Lower lobe of right lung (tissue), 2 donors: ENCODE results near the gene MAGI2. TPM values are rescaled to one million over a fixed set of nuclear protein-coding genes. Genes with fewer than 3 reads are reported as not detected.

Source experiments
- ATAC-seq, 2 donors: fragments of 200-7000 bp; cut with Tn5 transposase; one replicate each; pipeline ENCODE4 v1.9.1; 2020 to 2022; ENCODE audit warnings: mild to moderate bottlenecking in 2 of 2, moderate library complexity in 2 of 2
- DNase-seq: peaks from one replicate; pipeline ENCODE4 v3.0.0-alpha.2; 2020
- H3K27ac ChIP-seq: fragments of 200-600 bp; one replicate; pipeline ENCODE4 v1.8.0; 2022
- H3K27me3 ChIP-seq: fragments of 200-600 bp; one replicate; pipeline ENCODE4 v1.8.0; 2022; ENCODE audit warnings: low read depth
- H3K36me3 ChIP-seq: fragments of 200-600 bp; one replicate; pipeline ENCODE4 v1.8.0; 2022; ENCODE audit warnings: mild to moderate bottlenecking
- H3K4me1 ChIP-seq: fragments of 200-600 bp; one replicate; pipeline ENCODE4 v1.8.0; 2022
- H3K4me3 ChIP-seq: fragments of 200-600 bp; one replicate; pipeline ENCODE4 v1.8.0; 2022; ENCODE audit warnings: mild to moderate bottlenecking
- H3K9me3 ChIP-seq: fragments of 200-600 bp; one replicate; pipeline ENCODE4 v1.8.0; 2022
- intact Hi-C: fragments of 100-400 bp; cut with DNase I; formaldehyde crosslinking; loops from one replicate; pipeline ENCODE4 v1.11.0; 2022
- total RNA-seq: library from RNA; stranded (reverse); fragmentation: NEBNext Ultra II Directional; extraction: Animal tissue kit (Norgen Biotek cat#: 25700); gene quantifications from one replicate; pipeline ENCODE4 v1.2.1, GENCODE V29; 2021
- TF ChIP-seq, protein P1 (sequence below): fragments of 200-600 bp; IDR thresholded peaks from one replicate; pipeline ENCODE4 v1.8.0; 2022; ENCODE audit warnings: antibody characterized with exemption, mild to moderate bottlenecking
- donor health status: DM: no; HTN: yes; CAD: no; lungs with severe emphysema.

The MAGI2 gene
- total RNA-seq, 1 donor from 2014 or later: 15.3 TPM

DNA sequence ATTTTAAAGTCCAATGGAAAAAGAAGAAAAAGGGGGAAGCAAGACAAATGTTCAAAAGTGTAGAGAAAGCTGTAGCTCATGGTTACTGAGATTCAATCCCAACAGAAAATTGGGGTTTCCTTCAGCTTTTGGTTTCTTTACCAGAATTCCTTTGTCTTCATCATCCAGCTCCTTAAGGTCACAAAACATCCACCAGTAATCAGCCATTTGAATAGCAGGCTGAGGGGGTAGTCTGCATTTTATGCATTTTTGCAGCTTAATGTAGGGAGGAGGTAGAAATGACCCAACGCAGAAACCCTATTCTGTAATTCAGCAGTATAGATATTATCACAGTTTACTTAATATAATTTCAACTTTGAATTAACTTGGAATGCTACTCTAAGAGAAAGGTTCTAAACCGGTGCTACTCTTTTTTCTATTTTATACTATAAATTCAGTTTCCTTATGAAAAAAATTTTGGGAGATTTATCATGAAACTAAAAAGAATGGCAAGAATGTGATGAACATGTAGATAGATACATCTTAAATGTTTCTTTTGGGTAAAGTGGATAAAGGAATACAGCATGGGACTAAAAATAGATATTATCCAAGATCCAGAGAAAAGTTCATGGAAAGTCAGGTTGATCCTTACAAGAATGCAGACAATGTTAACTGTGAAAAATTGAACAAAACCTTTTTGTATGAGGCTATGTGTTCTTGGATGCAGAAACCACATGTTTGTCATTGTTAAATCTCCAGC lies 1058.0 kb downstream of the MAGI2 start:
- H3K4me3 ChIP-seq: no peak overlapping the region
- intact Hi-C loops: no loop called here
- no peaks in the 10 kb centered on the region for H3K36me3 ChIP-seq
- no peaks in the 10 kb centered on the region for H3K9me3 ChIP-seq
- no peaks in the 10 kb centered on the region for H3K27me3 ChIP-seq
- H3K4me1 ChIP-seq: no peaks in the 10 kb centered on the region
- DNase-seq (no peak), ATAC-seq (no peak)
- no peak overlapping the region for H3K27ac ChIP-seq
- TF ChIP-seq, protein P1, sequence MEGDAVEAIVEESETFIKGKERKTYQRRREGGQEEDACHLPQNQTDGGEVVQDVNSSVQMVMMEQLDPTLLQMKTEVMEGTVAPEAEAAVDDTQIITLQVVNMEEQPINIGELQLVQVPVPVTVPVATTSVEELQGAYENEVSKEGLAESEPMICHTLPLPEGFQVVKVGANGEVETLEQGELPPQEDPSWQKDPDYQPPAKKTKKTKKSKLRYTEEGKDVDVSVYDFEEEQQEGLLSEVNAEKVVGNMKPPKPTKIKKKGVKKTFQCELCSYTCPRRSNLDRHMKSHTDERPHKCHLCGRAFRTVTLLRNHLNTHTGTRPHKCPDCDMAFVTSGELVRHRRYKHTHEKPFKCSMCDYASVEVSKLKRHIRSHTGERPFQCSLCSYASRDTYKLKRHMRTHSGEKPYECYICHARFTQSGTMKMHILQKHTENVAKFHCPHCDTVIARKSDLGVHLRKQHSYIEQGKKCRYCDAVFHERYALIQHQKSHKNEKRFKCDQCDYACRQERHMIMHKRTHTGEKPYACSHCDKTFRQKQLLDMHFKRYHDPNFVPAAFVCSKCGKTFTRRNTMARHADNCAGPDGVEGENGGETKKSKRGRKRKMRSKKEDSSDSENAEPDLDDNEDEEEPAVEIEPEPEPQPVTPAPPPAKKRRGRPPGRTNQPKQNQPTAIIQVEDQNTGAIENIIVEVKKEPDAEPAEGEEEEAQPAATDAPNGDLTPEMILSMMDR: no peak

DNA sequence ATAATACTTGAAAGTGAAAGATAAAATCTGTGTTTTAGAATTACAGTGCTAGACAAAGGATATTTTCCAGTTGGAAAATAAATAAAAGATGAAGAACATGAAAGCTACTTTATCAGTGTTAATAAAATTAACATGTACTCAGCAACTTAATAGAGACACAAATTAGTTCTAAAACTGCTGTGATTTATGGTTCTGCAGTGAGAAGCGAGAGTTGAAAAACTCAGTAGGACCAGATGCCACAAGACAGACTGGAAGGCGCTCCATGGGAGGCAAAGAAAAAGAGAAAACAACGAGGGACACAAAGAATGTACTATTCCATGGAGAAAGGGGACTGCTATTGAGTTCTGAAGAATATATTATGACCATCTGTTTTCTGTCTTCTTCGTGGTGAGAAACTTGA lies 1064.4 kb downstream of the MAGI2 start:
- no peak for ATAC-seq
- intact Hi-C loops: no loop called here
- no peaks in the 10 kb centered on the region for H3K9me3 ChIP-seq

DNA sequence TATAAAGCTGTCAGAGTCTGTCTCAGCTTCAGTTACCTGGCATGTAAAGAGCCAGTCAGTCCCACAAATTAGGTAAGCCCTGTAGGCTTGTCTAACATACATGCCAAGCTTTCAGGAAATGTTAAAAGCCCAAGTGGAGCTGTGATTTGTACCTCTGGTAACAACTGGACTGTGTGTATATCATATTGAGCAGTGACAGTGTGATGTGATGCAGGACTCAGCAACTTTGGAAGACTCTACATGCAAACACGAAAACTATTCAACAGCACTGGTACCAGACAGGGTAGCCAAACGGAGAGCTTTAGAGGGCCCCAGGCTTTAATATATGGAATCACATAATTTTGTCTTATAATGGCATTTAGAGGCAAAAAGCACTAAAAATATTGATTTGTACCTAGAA lies 1066.9 kb downstream of the MAGI2 start:
- no peak for DNase-seq
- intact Hi-C loops: no loop called here
- no peak overlapping the region for H3K4me3 ChIP-seq
- H3K27me3 ChIP-seq: no peaks in the 10 kb centered on the region
- H3K9me3 ChIP-seq: no peaks in the 10 kb centered on the region
- no peaks in the 10 kb centered on the region for H3K36me3 ChIP-seq
- H3K4me1 ChIP-seq: no peaks in the 10 kb centered on the region
- TF ChIP-seq, protein P1: no peak
- no peak overlapping the region for H3K27ac ChIP-seq
- ATAC-seq: no peak

More for the DNA sequence above, 1064.4 kb downstream of the MAGI2 start:
- H3K36me3 ChIP-seq: no peaks in the 10 kb centered on the region
- no peak overlapping the region for H3K27ac ChIP-seq
- TF ChIP-seq, protein P1: no peak
- no peaks in the 10 kb centered on the region for H3K4me1 ChIP-seq
- H3K27me3 ChIP-seq: no peaks in the 10 kb centered on the region
- DNase-seq: no peak
- H3K4me3 ChIP-seq: no peak overlapping the region

DNA sequence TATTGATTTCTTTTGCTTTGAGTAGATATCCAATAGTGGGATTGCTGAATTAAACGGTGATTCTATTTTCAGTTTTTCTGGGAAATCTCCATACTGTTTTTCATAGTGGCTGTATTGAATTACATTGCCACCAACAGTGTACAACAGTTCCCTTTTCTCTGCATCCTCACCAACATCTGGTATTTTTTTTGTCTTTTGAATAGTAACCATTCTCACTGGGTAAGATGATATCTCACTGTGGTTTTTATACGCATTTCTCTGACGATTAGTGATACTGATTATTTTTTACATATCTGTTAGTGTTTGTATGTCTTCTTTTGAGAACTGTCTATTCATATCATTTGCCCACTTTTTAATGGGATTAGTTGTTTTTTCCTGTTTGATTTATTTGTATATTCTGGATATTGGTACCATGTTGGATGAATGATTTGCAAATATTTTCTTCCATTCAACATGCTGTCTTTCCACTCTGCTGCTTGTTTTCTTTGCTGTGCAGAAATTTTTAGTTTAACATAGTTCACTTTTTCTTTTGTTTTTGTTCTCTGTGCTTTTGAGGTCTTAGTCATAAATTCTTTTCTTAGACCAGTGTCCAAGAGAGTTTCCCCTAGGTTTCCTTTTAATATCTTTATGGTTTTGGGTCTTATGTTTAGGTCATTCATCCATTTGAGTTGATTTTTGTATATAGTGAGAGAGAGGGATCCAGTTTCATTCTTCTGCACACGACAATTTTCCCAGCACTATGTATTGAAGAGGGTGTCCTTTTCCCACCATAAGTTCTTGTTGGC lies 1070.2 kb downstream of the MAGI2 start:
- intact Hi-C loops: no loop called here
- ATAC-seq (no peak), DNase-seq (no peak)
- Histone ChIP-seq H3K27me3 (no peaks in the 10 kb centered on the region), H3K4me3 (no peak overlapping the region), H3K9me3 (no peaks in the 10 kb centered on the region), H3K36me3 (no peaks in the 10 kb centered on the region), H3K27ac (no peak overlapping the region), H3K4me1 (no peaks in the 10 kb centered on the region)
- TF ChIP-seq, protein P1: no peak

DNA sequence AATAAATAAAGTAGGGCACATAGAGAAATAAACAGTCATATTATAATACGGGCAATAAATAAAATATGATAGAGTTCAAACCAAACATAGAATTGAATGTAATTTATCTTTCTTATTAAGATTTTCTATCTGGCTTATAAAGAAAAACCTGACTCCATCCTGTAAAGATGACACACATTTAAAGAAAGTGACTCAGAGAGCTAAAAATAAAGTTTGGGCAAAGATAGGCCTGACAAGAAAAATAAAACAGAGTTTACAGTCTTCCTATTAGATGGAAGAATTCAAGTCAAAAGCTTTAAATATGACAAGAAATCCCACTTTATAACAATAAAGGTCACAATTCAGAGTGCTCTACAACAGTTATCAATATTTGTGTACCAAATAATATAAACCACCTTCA lies 1074.3 kb downstream of the MAGI2 start:
- no peak overlapping the region for H3K27ac ChIP-seq
- ATAC-seq (no peak), DNase-seq (no peak)
- H3K4me1 ChIP-seq: no peaks in the 10 kb centered on the region
- no peaks in the 10 kb centered on the region for H3K27me3 ChIP-seq
- no peaks in the 10 kb centered on the region for H3K36me3 ChIP-seq
- no peak overlapping the region for H3K4me3 ChIP-seq
- TF ChIP-seq, protein P1: no peak
- intact Hi-C loops: no loop called here
- H3K9me3 ChIP-seq: no peaks in the 10 kb centered on the region
